Stimulated activated CD8-positive, alpha-beta memory T cell treated with anti-CD3 and anti-CD28 coated beads, Interleukin-7, amount 100 ng/mL, for 24 hours (primary cell): ENCODE results near the gene C9orf152.
"Not testable (repeated sequence)": the region's sequence is repeated elsewhere in the genome, so short reads cannot be mapped to it uniquely, and the experiment has no call there.

ENCODE experiments used
- DNase-seq: peaks from one replicate; pipeline ENCODE4 v3.0.0-alpha.2; 2020; ENCODE audit warnings: low read depth

C9orf152 gene

DNA sequence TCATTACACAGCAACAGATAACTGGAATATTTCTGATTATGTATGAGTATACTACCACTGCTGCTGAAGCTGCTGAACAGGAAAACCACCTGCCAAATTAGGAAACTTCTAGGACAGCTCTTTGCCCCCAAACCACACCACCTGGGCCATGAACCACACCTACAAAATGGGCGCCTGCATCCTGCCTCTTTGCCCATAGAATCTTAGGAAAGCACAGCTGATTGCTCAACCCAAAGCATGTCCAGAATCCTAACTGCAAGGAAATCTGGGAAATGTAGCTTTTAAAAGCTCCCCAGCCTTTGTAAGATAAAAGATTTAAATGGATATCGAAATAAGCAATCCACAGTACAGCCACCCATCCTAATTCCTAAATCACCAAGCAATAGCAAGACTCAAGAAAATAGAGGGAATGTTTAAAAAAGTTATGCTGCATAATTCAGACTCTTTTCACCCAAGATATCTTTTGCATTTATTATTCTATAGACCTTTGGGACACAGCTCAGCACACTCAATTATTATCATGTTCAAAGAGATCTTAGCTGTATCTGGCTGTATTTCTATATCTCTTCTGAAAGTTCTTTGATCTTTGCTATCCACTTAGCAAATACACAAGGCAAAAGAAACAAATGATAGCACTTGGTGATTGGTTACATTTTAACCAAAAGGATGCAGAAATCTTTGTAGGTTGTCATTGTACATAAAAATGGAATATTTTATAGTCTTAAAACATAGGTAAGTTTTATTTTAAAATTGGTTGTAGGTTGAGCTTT lies 6.8 kb upstream of the C9orf152 start:
- DNase-seq = no peak

DNA sequence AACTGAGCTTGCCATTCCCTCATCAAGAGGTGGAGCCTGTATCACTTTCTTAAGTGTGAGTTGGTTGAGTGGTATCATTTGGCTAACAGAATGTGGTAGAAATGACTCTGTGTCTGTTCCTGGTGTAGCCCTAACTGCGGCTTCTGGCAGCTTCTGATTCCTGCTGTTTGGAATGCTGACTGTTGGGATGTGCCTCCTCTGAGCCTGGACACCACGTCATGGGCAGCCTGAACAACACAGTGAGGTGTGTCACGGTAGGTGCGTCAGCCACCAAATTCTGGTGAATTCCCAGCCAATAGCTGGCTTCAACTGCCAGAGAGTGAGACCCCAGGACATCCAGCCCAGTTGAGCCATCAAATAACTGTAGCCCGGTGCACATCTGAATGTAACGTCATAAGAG lies 6.1 kb upstream of the C9orf152 start:
- DNase-seq = no peak

DNA sequence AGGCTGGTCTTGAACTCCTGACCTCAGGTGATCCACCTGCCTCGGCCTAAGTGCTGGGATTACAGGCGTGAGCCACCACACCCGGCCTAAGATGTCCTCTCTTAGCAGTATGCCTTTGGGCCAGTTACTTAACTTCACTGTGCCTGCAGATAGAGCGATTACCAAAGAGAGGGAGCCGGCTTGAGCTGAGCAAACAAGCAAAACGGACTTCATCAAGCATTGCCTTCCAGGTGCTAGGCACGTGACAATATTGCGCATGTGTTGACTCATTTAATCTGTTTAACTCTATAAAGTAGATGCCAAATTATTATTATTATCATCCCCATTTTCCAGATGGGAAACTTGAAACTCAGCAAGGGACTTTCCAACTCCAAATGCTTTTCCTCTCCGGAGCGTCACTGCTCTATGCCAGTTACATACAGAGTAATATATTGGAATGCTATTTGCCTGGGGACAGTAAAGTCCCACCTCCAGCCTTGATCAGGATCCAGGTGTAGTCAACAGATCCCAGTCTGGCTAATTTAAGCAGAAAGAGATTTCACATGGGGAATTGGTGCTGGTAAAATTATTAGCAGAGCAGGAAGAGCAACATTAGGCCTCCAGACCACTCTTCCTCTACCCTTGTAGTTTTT lies 5.6 kb upstream of the C9orf152 start:
- DNase-seq = no peak

DNA sequence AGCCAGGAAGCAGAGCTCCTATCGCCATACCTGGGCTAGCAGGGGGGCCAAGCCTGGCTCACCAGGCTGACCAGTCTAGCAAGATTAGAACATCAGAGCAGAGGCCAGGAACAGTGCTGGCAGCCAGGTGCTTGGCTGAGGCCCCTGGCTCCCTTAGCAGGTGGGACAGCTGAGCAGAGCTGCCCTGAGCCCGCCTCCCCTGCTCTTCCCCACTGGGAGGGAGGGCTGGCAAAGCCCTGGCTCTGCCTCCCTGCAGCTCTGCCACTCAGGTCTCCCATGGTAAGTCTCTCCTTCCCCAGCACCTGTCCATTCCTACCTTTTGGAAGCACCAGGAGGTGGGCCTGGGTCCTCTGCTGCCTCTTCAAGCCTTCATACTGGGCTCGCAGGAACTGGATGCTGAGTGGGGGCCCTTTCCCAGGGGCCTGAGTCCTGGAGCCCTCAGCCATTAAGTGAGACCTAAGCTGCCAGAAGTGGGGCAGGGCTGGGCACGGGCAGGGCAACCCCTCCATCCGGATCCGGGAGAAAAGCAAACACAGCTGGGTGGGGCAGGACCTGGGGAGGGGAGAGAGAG lies 803 bp downstream of the C9orf152 start:
- DNase-seq = no peak

DNA sequence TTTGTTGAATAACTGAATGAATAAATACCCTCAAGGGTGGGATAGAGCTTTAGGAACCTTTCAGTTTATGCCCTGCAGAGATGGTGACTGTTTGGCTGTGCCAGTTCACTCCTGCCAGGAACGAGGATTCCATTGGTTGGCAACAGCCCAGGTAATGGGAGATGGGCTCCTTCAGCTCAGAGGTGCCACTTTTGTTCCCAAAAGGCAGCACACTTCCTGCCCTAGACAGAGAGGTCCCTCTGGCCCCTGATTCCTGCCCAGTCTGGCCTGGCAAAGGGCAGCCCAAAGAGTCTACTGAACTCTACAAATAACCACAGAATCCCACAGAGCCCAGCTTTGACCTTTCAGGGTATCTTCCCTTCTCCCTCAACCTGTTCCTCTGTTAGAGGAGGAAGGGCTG lies 1.6 kb downstream of the C9orf152 start:
- DNase-seq = no peak

DNA sequence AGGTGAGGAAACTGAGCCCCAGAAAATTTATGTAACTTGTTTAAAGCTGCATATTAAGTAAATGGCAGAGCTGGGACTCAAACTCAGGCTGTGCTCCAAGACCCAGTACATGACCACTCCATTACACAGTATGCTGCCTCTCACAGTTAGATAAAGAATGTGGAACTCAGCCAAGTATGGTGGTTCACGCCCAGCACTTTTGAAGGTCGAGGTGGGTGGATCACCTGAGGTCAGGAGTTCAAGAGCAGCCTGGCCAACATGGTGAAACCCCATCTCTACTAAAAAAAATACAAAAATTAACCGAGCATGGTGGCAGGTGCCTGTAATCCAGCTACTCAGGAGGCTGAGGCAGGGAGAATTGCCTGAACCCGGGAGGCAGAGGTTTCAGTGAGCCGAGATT lies 2.3 kb downstream of the C9orf152 start:
- DNase-seq = not testable (repeated sequence)

DNA sequence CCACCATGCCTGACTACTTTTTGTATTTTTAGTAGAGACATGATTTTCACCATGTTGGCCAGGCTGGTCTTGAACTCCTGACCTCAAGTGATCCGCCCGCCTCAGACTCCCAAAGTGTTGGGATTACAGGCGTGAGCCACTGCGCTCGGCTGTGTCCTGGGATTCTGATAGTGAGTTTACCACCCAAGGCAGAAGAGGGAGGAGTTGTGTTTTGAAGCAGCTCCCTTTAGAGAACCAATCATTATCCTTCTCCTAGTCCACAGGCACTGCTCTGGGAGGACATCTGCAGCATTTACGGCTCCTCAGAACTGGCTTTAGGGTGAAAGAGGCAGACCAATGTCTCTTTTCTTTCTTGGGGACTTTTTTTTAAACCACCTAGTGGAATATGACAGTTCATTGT lies 5.7 kb downstream of the C9orf152 start:
- DNase-seq = no peak

DNA sequence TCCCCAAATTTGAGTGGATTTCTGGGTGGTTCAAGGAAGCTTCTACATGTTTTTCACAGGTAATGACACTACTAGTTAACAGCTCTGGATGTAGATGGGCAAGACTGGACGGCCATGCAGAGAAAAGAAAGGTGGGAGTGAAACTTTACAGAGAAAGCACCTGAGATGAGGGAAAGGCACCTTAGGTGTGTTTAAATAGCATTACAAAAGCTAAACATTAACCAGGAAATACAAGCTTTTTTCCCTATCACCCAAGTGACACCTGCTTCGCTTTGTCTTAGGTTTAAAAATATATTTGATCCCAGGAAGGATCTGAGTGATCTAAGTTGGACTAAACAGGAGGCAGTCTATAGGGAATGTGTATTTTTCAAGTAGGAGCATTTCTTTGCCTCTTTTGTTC lies 8.3 kb downstream of the C9orf152 start:
- no peak for DNase-seq

DNA sequence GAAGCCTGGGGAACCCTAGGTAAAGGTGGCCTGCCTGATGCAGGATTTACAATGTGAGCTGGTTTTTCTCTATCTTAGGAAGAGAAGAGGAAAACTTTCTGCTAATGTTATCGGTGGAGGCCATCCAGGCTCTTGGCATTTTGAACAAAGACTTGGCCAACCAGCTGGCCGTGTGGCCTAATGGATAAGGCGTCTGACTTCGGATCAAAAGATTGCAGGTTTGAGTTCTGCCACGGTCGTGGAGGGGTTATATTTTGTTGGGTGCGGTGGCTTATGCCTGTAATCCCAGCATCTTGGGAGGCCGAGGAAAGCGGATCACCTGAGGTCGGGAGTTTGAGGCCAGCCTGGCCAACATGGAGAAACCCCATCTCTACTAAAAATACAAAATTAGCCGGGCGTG lies 9.6 kb downstream of the C9orf152 start:
- no peak for DNase-seq

DNA sequence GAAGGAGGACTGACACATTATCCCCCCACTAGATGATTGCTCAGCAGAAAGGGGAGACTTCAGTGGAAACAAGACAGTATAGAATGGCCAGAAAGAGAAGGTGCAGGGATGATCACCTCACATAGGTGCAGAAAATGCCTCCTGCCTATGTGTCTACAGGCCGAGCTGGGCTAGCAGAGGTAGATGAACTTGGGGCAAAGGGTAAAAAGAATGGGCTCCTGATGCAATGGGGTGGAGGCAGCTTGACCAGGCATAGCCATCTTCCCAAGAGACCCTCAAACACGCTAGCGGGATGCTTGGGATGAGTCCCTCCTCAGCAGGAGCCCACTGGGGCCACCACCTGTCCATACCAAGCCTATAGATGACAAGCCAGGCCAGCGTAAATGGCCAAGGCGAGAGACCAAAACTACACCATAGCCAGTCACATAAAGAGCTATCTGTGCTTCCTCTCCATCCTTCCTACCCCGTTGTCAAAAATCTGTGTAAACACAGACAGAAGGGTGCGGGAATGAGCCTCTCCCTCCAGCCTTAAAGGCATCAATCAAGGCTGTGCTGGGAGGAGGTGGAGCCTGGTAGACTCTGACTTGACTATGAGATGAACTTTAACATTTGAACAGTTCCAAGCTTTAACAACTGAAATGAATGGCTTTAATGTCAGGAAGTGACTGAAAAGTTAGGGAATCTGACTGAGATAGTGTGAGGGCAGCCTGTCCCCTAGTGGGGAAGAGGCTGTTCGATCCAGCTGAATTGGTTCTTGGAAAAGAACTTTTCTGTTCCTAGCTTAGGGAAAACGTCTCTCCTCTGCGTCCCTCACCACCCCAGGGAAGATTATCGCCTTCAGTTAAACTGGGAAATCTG lies 10.4 kb downstream of the C9orf152 start:
- DNase-seq = no peak

DNA sequence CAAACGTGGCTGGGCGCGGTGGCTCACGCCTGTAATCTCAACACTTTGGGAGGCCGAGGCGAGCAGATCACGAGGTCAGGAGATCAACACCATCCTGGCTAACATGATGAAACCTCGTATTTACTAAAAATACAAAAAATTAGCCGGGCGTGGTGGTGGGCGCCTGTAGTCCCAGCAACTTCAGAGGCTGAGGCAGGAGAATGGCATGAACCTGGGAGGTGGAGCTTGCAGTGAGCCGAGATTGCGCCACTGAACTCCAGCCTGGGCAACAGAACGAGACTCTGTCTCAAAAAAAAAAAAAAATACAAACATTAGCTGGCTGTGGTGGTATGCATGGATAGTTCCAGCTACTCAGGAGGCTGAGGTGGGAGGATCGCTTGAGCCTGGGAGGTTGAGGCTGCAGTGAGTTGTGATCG lies 11.9 kb downstream of the C9orf152 start:
- not testable (repeated sequence) for DNase-seq

DNA sequence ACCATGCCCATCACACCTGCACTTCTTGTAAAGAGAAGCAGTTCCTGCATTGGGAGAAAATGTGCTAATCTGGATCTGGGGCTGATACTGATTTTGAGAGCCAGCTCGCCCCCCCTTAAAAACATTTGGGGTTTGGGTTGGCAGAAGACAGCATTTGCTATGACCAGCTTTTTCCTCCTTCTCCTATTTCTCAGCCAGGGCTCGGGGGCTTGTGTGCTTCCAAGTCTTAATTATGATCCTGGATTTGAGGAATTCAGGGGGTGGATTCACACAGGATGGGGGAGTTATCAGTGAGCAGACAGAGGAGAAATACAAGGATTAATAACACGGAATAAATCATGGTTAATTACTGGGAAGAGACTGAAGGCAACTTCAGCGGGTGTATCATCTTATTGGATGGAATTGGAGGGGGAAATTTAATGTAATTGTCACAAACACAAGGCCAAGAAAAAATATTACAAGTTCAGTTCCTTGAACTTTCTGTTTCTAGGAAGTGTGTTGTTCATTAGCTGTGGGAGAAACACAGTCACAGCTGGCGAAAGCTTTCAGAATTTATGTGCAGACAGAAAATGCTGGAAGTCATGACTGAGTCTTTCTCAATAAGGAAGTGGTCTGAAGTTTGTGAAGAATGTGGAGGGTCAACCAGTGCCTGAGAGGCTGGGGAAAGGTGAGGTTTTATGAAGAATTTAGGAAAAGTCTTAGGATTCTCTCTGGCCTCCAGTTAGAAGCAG lies 15.3 kb downstream of the C9orf152 start:
- no peak for DNase-seq

DNA sequence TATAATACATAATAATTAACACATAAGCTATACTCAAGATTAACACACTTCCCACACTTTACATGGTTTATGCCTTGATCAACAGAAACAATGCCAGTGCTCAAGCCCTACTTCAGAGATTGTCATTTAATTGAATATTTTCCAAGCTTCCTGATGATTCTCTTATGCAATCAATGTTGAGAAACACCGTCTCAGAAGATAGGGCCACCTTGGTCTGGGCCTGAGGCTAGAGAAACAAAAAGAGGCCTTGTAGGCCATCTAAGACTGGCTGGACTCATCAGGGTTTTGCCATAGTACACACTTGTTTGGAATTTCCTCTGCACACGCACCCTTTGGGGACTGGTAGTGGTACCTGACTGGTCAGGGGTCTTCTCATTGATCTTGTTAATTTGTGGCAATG lies 16.3 kb downstream of the C9orf152 start:
- DNase-seq = no peak

DNA sequence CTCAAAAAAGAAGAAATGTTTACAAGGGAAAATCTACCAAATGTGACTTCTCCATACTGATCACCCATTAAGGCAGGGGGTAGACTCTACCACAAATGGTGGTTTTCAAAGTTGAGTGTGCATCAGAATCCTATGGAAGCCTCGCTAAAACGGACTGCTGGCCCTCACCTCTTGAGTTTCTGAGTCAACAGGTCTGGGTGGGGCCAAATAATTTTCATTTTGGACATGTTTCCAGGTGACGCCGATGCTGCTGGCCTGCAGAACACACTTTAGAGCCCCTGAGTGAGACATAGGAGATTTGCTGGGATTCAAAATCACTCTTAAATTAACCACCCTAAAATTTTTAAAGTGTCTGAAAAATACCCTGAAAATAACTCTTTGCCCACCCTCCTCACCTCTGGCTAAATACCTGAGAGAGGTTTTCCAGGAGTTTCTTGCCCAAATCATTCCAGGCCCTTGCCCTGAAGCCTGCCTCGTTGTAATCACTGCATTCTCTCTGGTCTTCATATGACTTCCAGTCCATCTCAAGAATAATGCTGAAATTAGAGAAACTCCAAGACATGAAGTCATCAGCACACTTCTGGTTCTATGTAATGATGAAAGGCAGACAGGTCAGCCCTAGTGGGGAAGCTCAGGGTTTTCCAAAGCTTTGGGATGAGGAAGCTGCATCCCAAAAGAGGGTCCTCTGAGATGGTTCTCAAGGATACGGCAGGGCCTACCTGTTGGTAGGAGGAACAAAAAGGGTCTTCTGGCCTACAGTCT lies 18.2 kb downstream of the C9orf152 start:
- DNase-seq = no peak

DNA sequence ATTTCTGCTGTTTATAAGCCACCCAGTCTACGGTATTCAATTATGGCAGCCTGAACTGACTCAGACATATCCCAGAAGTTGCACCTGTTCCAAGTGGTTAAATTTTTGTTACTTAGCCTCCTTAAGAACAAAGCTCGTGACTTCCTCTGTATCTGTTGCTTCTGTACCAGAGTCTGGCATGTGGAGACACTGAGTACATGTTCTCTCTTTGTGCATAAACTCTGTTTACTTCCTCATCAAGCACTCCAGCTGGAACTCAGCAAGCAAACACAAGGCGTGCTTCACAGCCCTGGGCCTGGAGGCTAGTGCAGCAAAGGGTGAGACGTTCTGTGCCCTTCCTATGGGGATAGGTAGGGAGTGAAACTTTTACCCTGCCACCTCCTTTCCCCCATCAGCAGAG lies 19.0 kb downstream of the C9orf152 start:
- no peak for DNase-seq

DNA sequence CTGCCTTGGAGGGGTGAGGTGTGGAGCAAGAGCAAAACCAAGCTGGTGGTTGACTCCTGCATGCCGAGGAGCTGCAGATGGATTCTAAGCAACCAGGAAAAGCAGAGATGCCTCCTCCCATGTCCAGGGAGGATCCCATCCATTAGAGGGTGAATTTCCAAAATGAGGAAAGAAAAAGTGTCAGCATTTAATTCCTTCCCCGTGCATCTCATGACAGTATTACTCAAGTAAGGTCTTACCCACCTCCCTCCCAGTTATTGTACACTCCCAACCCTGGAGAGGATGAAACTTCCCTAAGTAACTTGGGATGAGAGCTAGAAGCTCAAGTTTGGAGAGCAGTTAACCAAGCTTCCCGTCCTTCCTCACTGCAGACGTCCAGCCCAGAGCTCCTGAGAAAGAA lies 19.9 kb downstream of the C9orf152 start:
- no peak for DNase-seq

DNA sequence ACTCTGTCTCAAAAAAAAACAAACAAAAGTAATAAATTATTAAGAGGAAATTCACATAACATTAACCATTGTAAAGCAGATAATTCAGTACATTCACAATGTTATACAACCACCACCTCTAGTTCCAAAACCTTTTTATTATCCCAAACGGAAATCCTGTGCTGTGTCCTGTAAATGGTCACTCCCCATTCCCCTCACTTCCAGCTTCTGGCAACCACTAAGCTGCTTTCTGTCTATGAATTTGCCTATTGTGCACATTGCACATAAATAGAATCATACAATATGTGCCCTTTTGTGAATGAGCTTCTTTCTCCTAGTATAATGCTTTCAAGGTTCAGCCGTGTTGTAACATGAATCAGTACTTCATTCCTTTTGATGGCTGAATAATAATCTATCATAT lies 20.8 kb downstream of the C9orf152 start:
- no peak for DNase-seq

DNA sequence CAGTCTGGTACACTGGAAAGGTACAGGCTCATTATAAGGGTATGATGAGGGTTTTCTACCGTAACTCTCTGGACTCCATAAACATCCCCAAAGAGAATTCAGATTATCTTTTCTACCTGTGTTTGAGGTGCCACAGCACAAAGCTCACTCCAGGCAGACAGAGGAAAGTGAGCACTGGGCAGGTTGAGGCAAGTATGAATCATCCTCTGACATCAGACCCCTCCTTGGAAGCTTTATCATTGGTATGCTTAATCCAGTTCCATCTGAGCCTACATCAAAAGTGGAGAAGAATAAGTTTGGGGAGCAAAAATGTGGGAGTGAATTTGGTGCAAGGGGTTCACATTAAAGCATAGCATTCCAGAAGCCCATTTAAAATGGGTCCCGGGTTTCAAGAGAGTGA lies 21.7 kb downstream of the C9orf152 start:
- DNase-seq = no peak

DNA sequence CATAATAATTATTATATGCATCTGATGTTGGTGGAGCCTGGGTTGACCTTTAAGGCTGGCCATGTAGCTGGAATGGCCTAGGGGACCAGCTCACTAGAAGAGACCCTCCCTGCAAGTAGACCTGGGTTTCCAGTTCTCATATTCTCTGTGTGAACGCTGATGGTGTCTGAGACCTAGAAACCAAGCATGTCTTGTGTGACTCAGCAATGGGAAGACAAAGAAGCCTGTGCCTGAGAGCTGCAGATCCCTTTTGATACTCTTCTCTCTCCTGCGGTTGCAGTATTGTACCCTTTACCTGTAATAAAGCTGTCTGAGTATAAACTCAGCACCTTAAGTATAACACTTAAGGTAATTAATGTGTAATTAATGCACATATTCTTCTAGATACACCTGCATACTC lies 22.2 kb downstream of the C9orf152 start:
- DNase-seq = no peak

DNA sequence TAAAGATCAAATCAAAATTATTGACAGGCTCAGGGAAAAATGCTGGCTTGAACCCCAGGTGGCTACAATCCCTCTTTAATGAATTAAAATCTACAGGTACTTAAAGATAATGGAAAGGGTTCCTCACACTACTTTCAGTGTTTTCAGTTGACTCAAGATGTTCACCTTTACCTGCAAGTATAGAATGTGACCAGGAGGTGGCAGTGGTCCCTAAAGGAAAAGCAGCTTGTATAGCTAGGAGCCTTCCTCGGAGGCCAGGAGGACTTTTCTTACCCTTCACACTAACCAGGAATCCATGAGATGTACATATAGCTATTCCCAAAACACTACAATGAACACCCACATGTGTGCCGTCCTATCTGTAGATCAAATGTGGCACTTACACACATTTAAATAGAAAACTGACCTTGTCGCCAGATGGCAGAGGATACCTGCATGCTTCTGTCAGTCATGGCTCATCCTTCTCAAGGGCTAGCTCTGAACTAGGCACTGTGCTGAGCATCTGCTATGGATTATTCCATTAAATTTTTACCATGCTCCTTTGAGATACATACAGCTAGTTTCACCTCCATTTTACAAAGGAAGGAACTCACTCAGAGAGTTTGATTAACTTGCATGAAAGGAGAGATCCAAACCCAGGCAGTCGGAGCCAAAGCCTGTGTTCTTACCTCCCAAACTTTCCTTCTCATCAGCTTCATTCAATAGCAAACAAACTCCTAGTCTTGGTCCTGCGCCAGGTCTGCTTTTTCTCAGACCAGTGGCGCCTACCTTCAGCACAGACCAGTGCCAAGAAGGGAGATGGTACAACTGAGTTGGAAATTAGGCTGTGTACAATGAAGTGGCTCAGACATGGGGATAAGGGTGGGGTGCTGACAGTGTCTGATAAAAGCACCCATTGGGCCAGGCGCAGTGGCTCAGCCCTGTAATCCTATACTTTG lies 24.5 kb downstream of the C9orf152 start:
- peak; percentile 7 for DNase-seq
